ENCODE results near the gene LARP1B. TPM values are rescaled to one million over a fixed set of nuclear protein-coding genes. Genes with fewer than 3 reads are reported as not detected.
"Not testable (repeated sequence)": the region's sequence is repeated elsewhere in the genome, so short reads cannot be mapped to it uniquely, and the experiment has no call there.

Gene LARP1B
- total and polyA plus RNA-seq, 2 of the 8 experiments (the other 6 are each of a cell fraction or from before 2014, with no cell fraction given): 10.6 to 47.0 TPM

DNA sequence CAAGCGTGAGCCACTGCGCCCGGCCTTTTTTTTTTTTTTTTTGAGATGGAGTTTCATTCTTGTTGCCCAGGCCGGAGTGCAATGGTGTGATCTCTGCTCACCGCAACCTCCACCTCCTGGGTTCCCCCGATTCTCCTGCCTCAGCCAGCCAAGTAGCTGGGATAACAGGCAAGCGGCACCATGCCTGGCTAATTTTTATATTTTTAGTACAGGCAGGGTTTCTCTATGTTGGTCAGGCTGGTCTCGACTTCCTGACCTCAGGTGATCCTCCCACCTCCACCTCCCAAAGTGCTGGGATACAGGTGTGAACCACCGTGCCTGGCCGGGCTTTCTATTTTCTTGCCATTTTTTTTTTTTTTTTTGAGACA is 5.3 kb downstream of the LARP1B start:
- not testable (repeated sequence) for H2AK5ac ChIP-seq (ENCODE audit: low read depth, low read length); H3K56ac ChIP-seq (replicated peaks; ENCODE audit: insufficient read length, low read depth, low read length); H3K4me1 ChIP-seq (replicated peaks in 1 of 4; ENCODE audit: control insufficient read depth in 3 of 4, insufficient read depth in 4 of 4, low read length in 3 of 4); H3K18ac ChIP-seq (ENCODE audit: extremely low read depth, low read length); H3K9ac ChIP-seq (replicated peaks in 1 of 4; ENCODE audit: extremely low read depth in 1 of 4, low read depth in 3 of 4, low read length in 3 of 4); DNase-seq (ENCODE audit: low read depth in 1 of 2, low spot score in 2 of 2); H3K14ac ChIP-seq (ENCODE audit: insufficient read length); H3K23ac ChIP-seq (ENCODE audit: insufficient read length); FAIRE-seq; H2BK12ac ChIP-seq (ENCODE audit: low read depth, low read length); H2BK120ac ChIP-seq (replicated peaks; ENCODE audit: low read depth, low read length); H3K36me3 ChIP-seq (ENCODE audit: control insufficient read depth in 2 of 4, insufficient read depth in 4 of 4, low read length in 3 of 4); H3K27ac ChIP-seq (ENCODE audit: low read depth, low read length); H4K91ac ChIP-seq (replicated peaks; ENCODE audit: insufficient read length, low read length); H3K23me2 ChIP-seq (ENCODE audit: low read depth, low read length); H3K79me1 ChIP-seq (ENCODE audit: low read depth, low read length); H3K27me3 ChIP-seq (replicated peaks in 1 of 4; ENCODE audit: control insufficient read depth in 3 of 4, extremely low read depth in 1 of 4, insufficient read depth in 3 of 4, low read length in 3 of 4); H2BK20ac ChIP-seq (ENCODE audit: low read length); H4K20me1 ChIP-seq (replicated peaks in 1 of 2; ENCODE audit: control insufficient read depth in 1 of 2, insufficient read depth in 2 of 2, low read length in 2 of 2); H4K5ac ChIP-seq (ENCODE audit: insufficient read length, low read depth, low read length); H2AFZ ChIP-seq (ENCODE audit: low read length); H3K4me3 ChIP-seq (ENCODE audit: extremely low read depth in 1 of 4, insufficient read depth in 2 of 4, low read depth in 3 of 4, low read length in 4 of 4); H2BK5ac ChIP-seq (ENCODE audit: low read depth, low read length); H3K4ac ChIP-seq (replicated peaks; ENCODE audit: insufficient read length, low read depth, low read length); H4K8ac ChIP-seq (ENCODE audit: extremely low read depth, insufficient read depth, low read length); H3K4me2 ChIP-seq (ENCODE audit: insufficient read depth in 1 of 2, low read depth in 2 of 2, low read length in 2 of 2); H2BK15ac ChIP-seq (ENCODE audit: low read length); H3K9me3 ChIP-seq (ENCODE audit: insufficient read depth in 2 of 2, low read depth in 1 of 2, low read length in 1 of 2)
- ChIA-PET POLR2A (ENCODE audit: partially characterized antibody) (interaction anchor here (0.7 to 0.9 kb wide), 4 partner anchors 11 to 1044 kb away, joined by 3 read pairs; partner anchors contain the start of gene ABHD18), CTCF (ENCODE audit: partially characterized antibody) (interaction anchor here (1.6 kb wide), 1 partner anchor 9 kb away, joined by 4 read pairs; no protein-coding TSS in a partner anchor)
- H3K79me2 ChIP-seq (ENCODE audit: control insufficient read depth in 1 of 2, insufficient read depth in 2 of 2, low read length in 2 of 2): peaks cover 17 to 86% of the 10 kb centered on the region in 2 experiments
- WGBS, 2 experiments (ENCODE audit: extremely low coverage in 1 of 2, insufficient coverage in 1 of 2, insufficient read length in 1 of 2, insufficient replicate concordance in 2 of 2, low coverage in 1 of 2, low lambda C conversion rate in 2 of 2, missing lambda C conversion rate in 1 of 2): 96% methylated on average over 8 of the region's 10 CpGs; no CpG with 5 or more reads in 1 of the 2 experiments

Measured in H1 (cell line).